ENCODE measurements around the gene TSPAN5. TPM values are rescaled to one million over a fixed set of nuclear protein-coding genes. Genes with fewer than 3 reads are reported as not detected.

TSPAN5 gene
- total RNA-seq, 2 experiments from 2014 or later, result 1.8 to 2.8 TPM

DNA sequence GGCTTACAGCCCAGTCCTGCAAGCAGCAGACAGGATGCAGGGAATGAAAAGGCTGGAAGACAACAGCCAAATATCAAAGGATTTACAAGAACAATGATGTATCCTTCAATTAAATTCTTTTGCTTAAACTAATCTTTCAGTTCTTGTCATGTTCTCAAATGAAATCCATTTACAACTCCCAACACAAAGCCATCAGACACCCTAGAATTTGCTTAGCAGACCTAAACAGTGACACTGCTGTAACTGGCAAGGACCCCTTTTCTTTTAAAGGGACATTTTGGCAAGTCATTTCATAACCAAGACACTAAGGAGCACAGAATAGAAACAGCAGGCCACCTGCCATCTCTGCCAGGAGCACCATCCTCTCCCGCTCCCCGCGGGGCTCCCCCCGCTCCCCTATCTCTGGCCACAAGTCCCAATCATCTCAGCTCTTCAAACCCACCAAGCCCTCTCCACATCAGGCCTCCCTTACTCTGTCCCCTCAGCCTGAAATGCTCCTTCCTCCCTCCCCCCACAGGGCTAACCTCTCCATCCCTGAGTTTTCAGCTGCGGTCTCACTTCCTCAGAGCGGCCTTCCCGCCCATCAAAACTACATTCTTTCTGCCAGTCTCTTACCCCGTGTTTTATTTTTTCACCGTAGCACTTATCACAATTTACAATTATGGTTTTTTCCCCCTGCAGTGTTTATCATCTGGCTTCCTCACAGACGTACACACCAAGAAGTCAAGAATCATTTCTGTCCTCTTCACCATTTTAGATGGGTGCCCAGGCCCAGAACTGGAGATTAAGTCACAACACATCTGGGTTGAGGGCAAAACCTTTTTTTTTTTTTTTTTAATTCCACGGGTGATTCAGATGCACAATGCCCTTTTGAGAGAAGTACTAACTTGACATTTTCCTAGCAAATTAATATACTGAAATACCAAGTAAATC is 45.8 kb downstream of the TSPAN5 start:
- no peak for ATAC-seq (ENCODE audit: poor library complexity)
- Histone ChIP-seq H3K27ac (ENCODE audit: low read depth in 1 of 2, low read length in 2 of 2) (no peak overlapping the region), H3K4me3 (ENCODE audit: low read length) (no peak overlapping the region), H3K27me3 (ENCODE audit: control insufficient read depth in 1 of 2, insufficient read depth in 2 of 2, low read length in 2 of 2) (no peaks in the 10 kb centered on the region), H3K36me3 (ENCODE audit: insufficient read depth, low read length) (no peaks in the 10 kb centered on the region), H3K4me1 (ENCODE audit: insufficient read depth, low read length) (peaks cover 30% of the 10 kb centered on the region), H3K9me3 (ENCODE audit: control insufficient read depth in 1 of 2, insufficient read depth in 1 of 2, low read length in 2 of 2) (no peaks in the 10 kb centered on the region)
- ChIA-PET POLR2A (no interaction called here), CTCF (no interaction called here)
- intact Hi-C loops (cut with DNase I, micrococcal nuclease), result no loop called here
- no peak overlapping the region for H3K27ac Mint-ChIP-seq
- H3K4me1 Mint-ChIP-seq (ENCODE audit: low read depth), result peaks cover 66% of the 10 kb centered on the region
- TF ChIP-seq, protein P1, sequence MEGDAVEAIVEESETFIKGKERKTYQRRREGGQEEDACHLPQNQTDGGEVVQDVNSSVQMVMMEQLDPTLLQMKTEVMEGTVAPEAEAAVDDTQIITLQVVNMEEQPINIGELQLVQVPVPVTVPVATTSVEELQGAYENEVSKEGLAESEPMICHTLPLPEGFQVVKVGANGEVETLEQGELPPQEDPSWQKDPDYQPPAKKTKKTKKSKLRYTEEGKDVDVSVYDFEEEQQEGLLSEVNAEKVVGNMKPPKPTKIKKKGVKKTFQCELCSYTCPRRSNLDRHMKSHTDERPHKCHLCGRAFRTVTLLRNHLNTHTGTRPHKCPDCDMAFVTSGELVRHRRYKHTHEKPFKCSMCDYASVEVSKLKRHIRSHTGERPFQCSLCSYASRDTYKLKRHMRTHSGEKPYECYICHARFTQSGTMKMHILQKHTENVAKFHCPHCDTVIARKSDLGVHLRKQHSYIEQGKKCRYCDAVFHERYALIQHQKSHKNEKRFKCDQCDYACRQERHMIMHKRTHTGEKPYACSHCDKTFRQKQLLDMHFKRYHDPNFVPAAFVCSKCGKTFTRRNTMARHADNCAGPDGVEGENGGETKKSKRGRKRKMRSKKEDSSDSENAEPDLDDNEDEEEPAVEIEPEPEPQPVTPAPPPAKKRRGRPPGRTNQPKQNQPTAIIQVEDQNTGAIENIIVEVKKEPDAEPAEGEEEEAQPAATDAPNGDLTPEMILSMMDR (IDR thresholded peaks at IDR 0.05), result no peak
- H3K36me3 Mint-ChIP-seq (ENCODE audit: low read depth), result no peaks in the 10 kb centered on the region
- no peak for DNase-seq
- H3K9me3 Mint-ChIP-seq, result no peaks in the 10 kb centered on the region
- no peaks in the 10 kb centered on the region for H3K27me3 Mint-ChIP-seq
- peak overlapping the region; percentile 17 for H3K4me3 Mint-ChIP-seq

DNA sequence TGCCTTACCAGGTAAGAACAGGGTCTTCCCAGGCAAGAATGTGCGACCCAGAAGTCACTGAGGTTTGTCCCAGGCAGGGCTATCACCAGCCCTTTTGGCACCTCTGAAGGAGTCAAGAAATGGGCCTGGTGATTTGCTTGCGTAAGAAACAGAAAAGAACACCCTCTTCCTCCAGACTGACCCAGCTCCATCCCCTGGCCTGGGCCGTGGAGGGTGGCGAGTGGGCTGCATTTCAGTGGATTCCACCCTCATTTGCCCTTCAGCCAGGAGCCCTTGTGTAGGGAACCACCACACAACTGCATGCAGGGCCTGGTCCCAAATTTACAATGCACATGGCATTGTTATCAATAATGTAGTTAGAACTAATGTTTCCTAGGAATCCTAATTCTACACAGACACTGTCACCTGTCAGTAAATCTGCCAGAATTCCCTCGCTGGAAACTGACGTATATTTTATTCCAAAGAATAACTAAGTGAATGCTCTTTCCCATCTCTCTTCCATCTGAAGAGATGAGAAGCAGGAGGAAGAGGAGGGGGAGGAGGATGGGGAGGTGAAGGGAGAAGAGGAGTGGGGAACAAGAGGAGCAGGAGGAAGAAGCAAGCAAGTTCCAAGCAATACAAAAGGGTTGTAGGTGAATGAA is 46.6 kb downstream of the TSPAN5 start:
- Histone ChIP-seq H3K27me3 (ENCODE audit: control insufficient read depth in 1 of 2, insufficient read depth in 2 of 2, low read length in 2 of 2) (no peaks in the 10 kb centered on the region), H3K4me3 (ENCODE audit: low read length) (no peak overlapping the region), H3K27ac (ENCODE audit: low read depth in 1 of 2, low read length in 2 of 2) (no peak overlapping the region), H3K36me3 (ENCODE audit: insufficient read depth, low read length) (no peaks in the 10 kb centered on the region), H3K9me3 (ENCODE audit: control insufficient read depth in 1 of 2, insufficient read depth in 1 of 2, low read length in 2 of 2) (no peaks in the 10 kb centered on the region), H3K4me1 (ENCODE audit: insufficient read depth, low read length) (peaks cover 30% of the 10 kb centered on the region)
- H3K9me3 Mint-ChIP-seq, result no peaks in the 10 kb centered on the region
- ChIA-PET POLR2A (no interaction called here), CTCF (no interaction called here)
- intact Hi-C loops (cut with DNase I, micrococcal nuclease), result no loop called here
- DNase-seq (no peak), ATAC-seq (ENCODE audit: poor library complexity) (no peak)
- no peak overlapping the region for H3K4me3 Mint-ChIP-seq
- no peak overlapping the region for H3K27ac Mint-ChIP-seq
- H3K27me3 Mint-ChIP-seq, result no peaks in the 10 kb centered on the region
- TF ChIP-seq, protein P1 (IDR thresholded peaks at IDR 0.05), result no peak
- peaks cover 70% of the 10 kb centered on the region for H3K4me1 Mint-ChIP-seq (ENCODE audit: low read depth)
- H3K36me3 Mint-ChIP-seq (ENCODE audit: low read depth), result no peaks in the 10 kb centered on the region

DNA sequence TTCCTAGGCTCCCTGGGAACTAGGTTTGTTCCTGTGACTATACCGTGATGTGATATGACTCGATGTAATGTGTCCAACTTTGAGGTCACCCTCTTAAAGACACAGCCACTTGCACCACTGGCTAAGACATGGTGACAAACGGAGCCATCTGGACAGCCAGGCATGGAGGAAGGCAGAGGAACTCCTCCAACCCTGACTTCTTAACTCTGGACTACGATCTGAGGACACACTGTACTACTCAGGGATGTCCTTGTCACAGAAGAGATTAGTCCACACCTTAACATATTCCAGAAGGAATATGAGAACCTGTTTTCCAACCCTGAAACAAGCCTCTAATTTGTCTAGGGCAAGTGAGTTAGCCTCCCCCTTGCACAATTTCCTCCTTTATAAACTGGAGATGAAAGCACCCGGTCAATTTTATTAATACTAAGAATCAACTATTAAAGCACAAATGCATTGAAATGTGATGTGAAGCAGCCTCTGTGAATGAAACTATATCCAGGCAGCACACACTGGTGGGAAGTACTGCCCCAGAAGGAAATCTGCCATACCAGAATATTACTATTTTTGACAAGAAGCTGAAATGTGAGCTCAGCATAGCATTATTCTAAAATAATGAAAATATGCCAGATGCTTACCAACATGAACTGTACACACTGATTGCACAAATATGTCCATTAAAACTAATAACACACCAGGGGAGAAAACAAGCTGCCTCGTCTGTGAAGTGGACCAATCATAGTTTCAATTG is 47.3 kb downstream of the TSPAN5 start:
- H3K36me3 Mint-ChIP-seq (ENCODE audit: low read depth), result no peaks in the 10 kb centered on the region
- ChIA-PET POLR2A (no interaction called here), CTCF (no interaction called here)
- Histone ChIP-seq H3K27ac (ENCODE audit: low read depth in 1 of 2, low read length in 2 of 2) (no peak overlapping the region), H3K4me1 (ENCODE audit: insufficient read depth, low read length) (peaks cover 30% of the 10 kb centered on the region), H3K9me3 (ENCODE audit: control insufficient read depth in 1 of 2, insufficient read depth in 1 of 2, low read length in 2 of 2) (no peaks in the 10 kb centered on the region), H3K36me3 (ENCODE audit: insufficient read depth, low read length) (no peaks in the 10 kb centered on the region), H3K27me3 (ENCODE audit: control insufficient read depth in 1 of 2, insufficient read depth in 2 of 2, low read length in 2 of 2) (no peaks in the 10 kb centered on the region), H3K4me3 (ENCODE audit: low read length) (no peak overlapping the region)
- DNase-seq (no peak), ATAC-seq (ENCODE audit: poor library complexity) (no peak)
- peaks cover 77% of the 10 kb centered on the region for H3K4me1 Mint-ChIP-seq (ENCODE audit: low read depth)
- H3K9me3 Mint-ChIP-seq, result no peaks in the 10 kb centered on the region
- TF ChIP-seq, protein P1 (IDR thresholded peaks at IDR 0.05), result no peak
- intact Hi-C loops (cut with DNase I, micrococcal nuclease), result no loop called here
- H3K27me3 Mint-ChIP-seq, result no peaks in the 10 kb centered on the region
- H3K27ac Mint-ChIP-seq, result no peak overlapping the region
- no peak overlapping the region for H3K4me3 Mint-ChIP-seq
